ENCODE results near the gene HS3ST5. TPM values are rescaled to one million over a fixed set of nuclear protein-coding genes. Genes with fewer than 3 reads are reported as not detected.

The HS3ST5 gene
- polyA plus RNA-seq, 3 donors, result not detected

- H4K20me1 ChIP-seq (ENCODE audit: insufficient read depth, low read length), result no peaks in the 10 kb centered on the region
- intact Hi-C loops (cut with micrococcal nuclease), result no loop called here
- no peaks in the 10 kb centered on the region for H3K36me3 ChIP-seq (replicated peaks in 1 of 2; ENCODE audit: control insufficient read depth in 1 of 2, insufficient read depth in 2 of 2, low read length in 2 of 2)
- TF ChIP-seq, protein P1, sequence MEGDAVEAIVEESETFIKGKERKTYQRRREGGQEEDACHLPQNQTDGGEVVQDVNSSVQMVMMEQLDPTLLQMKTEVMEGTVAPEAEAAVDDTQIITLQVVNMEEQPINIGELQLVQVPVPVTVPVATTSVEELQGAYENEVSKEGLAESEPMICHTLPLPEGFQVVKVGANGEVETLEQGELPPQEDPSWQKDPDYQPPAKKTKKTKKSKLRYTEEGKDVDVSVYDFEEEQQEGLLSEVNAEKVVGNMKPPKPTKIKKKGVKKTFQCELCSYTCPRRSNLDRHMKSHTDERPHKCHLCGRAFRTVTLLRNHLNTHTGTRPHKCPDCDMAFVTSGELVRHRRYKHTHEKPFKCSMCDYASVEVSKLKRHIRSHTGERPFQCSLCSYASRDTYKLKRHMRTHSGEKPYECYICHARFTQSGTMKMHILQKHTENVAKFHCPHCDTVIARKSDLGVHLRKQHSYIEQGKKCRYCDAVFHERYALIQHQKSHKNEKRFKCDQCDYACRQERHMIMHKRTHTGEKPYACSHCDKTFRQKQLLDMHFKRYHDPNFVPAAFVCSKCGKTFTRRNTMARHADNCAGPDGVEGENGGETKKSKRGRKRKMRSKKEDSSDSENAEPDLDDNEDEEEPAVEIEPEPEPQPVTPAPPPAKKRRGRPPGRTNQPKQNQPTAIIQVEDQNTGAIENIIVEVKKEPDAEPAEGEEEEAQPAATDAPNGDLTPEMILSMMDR (IDR thresholded peaks at IDR 0.05), result no peak
- no peaks in the 10 kb centered on the region for H3K9me3 Mint-ChIP-seq
- no peak overlapping the region for H3K4me3 ChIP-seq (replicated peaks in 1 of 3; ENCODE audit: low read depth in 2 of 3, low read length in 3 of 3)
- no peaks in the 10 kb centered on the region for H3K36me3 Mint-ChIP-seq
- no peaks in the 10 kb centered on the region for H3K4me1 ChIP-seq (ENCODE audit: control insufficient read depth in 1 of 2, insufficient read depth in 2 of 2, low read length in 2 of 2)
- H3K9me3 ChIP-seq (replicated peaks in 1 of 2; ENCODE audit: control insufficient read depth in 1 of 2, insufficient read depth in 1 of 2, low read length in 2 of 2), result no peaks in the 10 kb centered on the region
- DNase-seq, result no peak
- no peak overlapping the region for H3K4me3 Mint-ChIP-seq
- H3K4me2 ChIP-seq (replicated peaks; ENCODE audit: extremely low read depth, low read length, poor library complexity, severe bottlenecking), result no peak overlapping the region
- H3K27ac Mint-ChIP-seq, result no peak overlapping the region
- no peaks in the 10 kb centered on the region for H3K27me3 ChIP-seq (ENCODE audit: control insufficient read depth in 2 of 2, insufficient read depth in 2 of 2, low read length in 2 of 2)
- H3K79me2 ChIP-seq (ENCODE audit: insufficient read depth, low read length), result no peaks in the 10 kb centered on the region
- WGBS (ENCODE audit: insufficient coverage), result no CpG with 5 or more reads among the region's 2 CpGs
- H3K27me3 Mint-ChIP-seq (ENCODE audit: low read depth in 3 of 3), result peaks cover 0 to 3% (median 2%) of the 10 kb centered on the region in 3 donors
- H3K4me1 Mint-ChIP-seq, result no peaks in the 10 kb centered on the region
- no peak overlapping the region for H3K27ac ChIP-seq (ENCODE audit: low read depth in 1 of 2, low read length in 2 of 2)
- no peak overlapping the region for H3K9ac ChIP-seq (ENCODE audit: insufficient read depth, low read length, poor library complexity, severe bottlenecking)
- no peak overlapping the region for H2AFZ ChIP-seq (ENCODE audit: insufficient read depth, low read depth, low read length, poor library complexity, severe bottlenecking)
Measured at GRCh38 chr6:114158838-114159694, 183.8 kb downstream of the HS3ST5 start.

DNA sequence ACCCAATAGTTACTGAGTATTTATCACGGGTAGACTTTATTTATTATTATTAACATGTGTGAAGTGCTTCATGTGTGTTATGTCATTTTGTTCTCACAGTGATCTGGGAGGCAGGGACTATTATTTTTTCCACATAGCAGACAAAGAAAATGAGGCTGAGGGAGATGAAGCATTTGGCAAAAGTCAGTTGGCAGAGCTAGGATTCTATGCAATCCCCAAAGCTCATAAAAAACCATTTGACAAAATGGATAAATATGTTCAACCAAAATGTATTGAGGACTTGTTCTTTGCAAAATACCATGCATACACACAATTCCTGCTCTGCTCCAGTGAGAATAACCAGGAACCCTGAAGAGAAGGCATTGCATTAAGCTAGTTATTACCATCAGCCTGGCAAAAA is 184.4 kb downstream of the HS3ST5 start:
- Histone ChIP-seq H3K36me3 (replicated peaks in 1 of 2; ENCODE audit: control insufficient read depth in 1 of 2, insufficient read depth in 2 of 2, low read length in 2 of 2) (no peaks in the 10 kb centered on the region), H4K20me1 (ENCODE audit: insufficient read depth, low read length) (no peaks in the 10 kb centered on the region), H3K27me3 (ENCODE audit: control insufficient read depth in 2 of 2, insufficient read depth in 2 of 2, low read length in 2 of 2) (no peaks in the 10 kb centered on the region), H3K27ac (ENCODE audit: low read depth in 1 of 2, low read length in 2 of 2) (no peak overlapping the region), H2AFZ (ENCODE audit: insufficient read depth, low read depth, low read length, poor library complexity, severe bottlenecking) (no peak overlapping the region), H3K4me2 (replicated peaks; ENCODE audit: extremely low read depth, low read length, poor library complexity, severe bottlenecking) (no peak overlapping the region), H3K79me2 (ENCODE audit: insufficient read depth, low read length) (no peaks in the 10 kb centered on the region), H3K9me3 (replicated peaks in 1 of 2; ENCODE audit: control insufficient read depth in 1 of 2, insufficient read depth in 1 of 2, low read length in 2 of 2) (no peaks in the 10 kb centered on the region), H3K9ac (ENCODE audit: insufficient read depth, low read length, poor library complexity, severe bottlenecking) (no peak overlapping the region), H3K4me1 (ENCODE audit: control insufficient read depth in 1 of 2, insufficient read depth in 2 of 2, low read length in 2 of 2) (no peaks in the 10 kb centered on the region), H3K4me3 (replicated peaks in 1 of 3; ENCODE audit: low read depth in 2 of 3, low read length in 3 of 3) (no peak overlapping the region)
- Mint-ChIP-seq H3K36me3 (no peaks in the 10 kb centered on the region), H3K27me3 (ENCODE audit: low read depth in 3 of 3) (peaks cover 0 to 4% (median 2%) of the 10 kb centered on the region in 3 donors), H3K4me3 (no peak overlapping the region), H3K4me1 (no peaks in the 10 kb centered on the region), H3K9me3 (peaks cover 0 to 2% (median 0%) of the 10 kb centered on the region in 7 donors), H3K27ac (no peak overlapping the region)
- DNase-seq, result no peak
- no CpG with 5 or more reads among the region's 1 CpG for WGBS (ENCODE audit: insufficient coverage)
- TF ChIP-seq, protein P1 (IDR thresholded peaks at IDR 0.05), result no peak
- intact Hi-C loops (cut with micrococcal nuclease), result no loop called here
